HG03060 (cell line): ENCODE results near the gene SECTM1.

ENCODE experiments used
- ATAC-seq: cut with Tn5 transposase; IDR thresholded peaks from one replicate; pipeline ENCODE4 v1.9.1; 2021; ENCODE audit warnings: low read depth, moderate number of reproducible peaks; ENCODE audit not compliant: unreplicated experiment

SECTM1 gene

DNA sequence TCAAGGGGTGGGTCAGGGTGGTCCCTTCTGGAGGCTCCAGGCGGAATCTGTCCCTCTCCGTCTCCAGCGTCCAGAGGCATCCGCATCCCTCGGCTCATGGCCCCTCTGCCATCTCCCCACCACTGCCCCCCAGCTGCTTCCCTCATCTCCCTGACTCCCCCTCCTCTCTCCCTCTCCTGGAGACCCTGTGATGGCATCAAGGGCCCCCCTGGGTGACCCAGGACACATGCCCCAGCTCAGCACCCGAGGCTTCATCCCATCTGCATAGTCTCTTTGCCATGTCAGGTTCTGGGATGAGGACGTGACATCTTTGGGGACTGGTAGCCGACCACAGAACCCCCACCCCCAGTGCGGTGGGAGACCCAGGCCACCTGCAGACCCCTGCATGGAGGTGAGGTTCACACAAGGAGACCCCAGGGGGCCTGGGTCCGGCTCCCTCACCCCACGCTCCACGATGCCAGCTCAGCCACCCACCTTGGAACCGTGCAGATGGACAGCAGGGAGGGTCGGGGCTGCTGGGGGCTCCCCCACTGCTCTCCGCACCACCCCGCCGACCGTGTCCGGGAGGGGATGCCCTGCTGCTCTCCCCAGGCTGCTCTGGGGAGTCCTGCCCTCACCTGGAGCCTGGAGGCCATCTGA, 3.8 kb downstream of the SECTM1 start:
- no peak for ATAC-seq

DNA sequence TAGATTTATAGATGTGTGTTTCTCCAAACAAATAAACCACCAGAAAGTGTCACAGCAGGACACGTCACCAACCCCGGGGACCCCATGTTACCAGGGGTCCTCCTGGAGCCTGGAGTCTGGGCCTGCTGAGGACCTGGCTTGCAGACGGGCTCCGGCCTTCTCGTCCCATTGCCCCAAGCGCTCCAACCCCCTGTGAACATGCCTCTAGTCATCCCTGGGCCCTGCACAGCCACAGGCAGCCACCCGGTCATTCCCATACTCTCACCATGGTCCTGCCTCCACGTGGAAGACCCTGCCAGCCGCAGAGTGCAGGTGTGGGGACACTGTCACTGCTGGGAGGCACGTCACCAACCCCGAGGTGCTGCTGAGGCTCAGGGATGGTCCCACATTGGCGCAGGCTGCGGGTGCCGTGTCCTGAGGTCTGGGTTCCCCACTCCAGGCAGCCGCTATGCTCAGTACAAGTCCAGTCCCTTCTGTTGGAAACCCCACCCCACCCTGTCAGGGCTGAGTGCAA, 4.5 kb downstream of the SECTM1 start:
- ATAC-seq: no peak

DNA sequence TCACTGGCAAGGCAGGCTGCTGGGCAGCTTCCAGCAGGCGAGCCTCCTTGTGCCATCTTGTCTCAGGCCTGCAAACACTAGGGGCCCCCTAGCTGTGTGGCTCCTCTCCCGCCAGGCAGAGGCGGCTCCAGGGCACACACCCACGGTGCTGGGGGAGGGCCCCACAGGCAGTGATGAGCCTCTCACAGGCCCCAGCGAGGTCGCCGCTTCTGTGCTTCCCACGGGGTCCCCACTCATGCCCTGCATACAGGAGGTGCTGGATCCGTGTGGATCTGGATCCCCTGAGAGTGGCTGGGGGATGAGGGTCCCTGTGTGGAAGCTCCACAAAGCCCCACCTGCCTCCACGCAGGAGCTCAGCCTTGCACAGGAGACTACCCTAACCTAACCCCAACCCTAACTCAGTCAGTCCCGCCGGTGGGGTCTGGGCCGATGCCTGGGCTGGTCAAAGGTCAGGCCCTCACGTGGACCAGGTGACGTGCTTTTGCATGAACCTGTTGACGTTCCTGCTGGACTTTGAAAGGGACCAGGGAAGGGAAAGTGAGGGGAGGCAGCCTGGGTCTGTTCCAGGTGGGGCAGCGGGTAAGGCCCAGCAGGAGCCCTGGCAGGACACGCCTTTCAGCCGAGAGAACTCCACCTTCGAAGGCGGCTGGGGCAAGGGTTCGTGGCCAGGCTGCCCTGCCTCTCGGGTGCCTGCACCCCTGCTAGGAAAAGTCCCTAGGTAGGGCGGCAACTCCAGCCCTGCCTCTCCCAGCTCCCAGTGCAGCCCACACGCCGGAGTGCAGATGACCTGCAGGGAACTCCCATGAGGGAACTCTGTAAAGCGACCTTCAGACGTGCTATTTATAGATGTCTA, 5.2 kb downstream of the SECTM1 start:
- no peak for ATAC-seq

DNA sequence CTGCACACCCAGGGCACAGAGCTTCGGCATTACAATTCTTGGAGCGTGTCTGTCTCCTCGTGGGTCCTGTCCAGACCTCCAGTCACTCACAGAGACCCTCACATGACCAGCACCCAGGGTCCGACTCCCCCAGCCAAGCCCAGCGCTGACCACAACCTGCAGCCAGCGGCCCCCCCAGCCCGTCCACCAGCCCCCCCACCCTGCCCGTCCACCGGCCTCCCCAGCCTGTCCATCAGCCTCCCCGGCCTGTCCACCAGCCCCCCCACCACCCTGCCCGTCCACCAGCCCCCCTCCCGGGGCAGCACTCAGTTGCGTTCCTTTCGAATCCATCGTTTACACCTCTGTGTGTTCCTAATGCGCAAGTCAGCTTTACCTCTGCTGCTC, 5.8 kb downstream of the SECTM1 start:
- ATAC-seq: no peak

DNA sequence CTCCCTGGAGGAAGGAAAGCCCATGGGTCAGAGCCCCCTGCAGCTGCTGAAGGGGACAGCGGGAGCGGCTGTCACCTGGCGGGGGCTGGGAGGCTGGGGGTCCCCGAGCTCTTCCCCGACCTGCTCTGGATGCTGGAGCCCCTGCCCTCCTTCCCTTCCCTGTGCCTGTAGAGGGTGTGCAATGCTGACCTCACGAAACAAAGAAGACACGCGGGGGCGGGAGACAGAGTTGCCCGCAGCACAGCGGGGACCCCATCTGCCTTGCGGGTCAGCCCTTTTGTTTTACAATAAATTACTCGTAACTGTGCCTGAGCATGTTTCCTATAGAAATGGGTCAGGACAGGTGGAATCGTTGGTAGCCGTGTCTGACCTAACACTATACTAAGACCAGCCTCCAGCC, 6.3 kb downstream of the SECTM1 start:
- ATAC-seq: no peak

DNA sequence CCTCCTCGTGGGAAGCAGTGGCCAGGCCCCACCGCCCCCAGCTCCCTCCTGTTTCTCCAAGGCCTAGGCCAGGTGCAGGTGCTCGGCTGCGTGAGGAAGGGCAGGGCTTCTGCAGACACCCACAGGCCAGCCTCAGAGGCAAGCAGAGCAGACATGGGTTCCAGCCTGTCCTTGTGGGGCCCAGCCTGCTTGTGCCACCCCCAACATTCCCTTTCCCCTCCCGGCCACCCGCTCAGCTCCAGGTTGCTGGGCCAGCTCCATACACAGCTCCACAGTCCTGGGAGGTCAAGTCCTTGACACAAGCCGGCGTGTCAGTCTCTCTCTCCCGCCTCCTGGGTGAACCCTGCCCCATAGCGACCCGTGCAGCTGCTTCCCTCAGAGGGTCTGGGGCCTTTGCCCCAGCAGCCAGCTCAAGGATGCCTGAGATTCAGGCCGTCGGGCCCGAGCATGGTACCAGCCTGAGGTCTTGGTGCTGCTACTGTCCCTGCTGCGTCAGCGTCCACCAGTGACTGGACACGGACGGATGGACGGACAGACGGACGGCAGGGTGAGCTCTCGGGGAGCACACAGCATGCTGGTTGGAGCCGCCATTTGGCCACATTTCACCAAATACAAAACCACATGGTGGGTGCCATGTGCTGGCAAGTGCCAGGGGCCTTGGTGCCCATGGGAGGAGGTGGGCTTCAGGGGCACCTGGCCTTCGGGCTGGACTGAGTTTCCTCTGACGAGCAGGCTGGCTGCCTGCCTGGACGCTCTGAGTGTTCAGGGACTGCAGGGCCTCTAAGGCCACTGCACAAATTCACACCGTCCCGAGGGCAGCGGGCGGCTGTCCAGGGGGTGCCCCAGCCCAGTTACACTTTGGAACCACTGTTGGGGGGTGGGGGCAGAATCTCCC, 8.0 kb downstream of the SECTM1 start:
- ATAC-seq: no peak

DNA sequence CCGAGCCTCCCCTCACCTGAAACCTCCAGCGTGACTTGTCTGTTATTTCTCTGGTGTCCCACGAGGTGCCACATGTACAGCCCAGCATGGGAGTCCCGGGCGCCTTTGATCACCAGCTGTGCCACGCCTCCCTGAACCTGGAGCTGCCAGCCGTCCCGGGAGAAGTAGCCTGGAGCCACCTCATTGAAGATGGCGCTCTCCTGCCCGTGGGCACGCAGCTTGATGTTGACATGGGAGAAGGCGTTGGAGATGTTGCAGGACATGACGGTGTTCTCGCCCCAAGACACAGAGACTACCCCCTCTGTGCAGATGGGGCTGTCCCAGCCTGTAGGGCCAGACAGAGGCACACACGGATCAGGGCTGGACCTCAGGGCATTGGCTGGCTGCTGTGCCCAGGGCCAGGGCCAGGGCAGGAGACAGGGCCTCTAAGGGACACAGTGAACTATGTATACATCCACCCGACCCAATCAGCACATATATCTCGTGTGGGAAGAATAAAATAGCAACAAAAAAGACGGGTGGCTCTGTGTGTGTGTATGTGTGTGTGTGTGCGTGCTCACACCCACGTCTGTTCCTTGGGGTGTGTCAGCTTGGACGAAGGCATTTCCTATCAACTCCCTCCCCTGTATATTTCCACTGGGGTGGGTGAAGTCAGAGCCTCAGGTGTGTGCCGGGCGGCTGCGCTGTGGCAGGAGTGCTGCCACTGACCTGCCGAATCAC, 8.8 kb downstream of the SECTM1 start:
- no peak for ATAC-seq

DNA sequence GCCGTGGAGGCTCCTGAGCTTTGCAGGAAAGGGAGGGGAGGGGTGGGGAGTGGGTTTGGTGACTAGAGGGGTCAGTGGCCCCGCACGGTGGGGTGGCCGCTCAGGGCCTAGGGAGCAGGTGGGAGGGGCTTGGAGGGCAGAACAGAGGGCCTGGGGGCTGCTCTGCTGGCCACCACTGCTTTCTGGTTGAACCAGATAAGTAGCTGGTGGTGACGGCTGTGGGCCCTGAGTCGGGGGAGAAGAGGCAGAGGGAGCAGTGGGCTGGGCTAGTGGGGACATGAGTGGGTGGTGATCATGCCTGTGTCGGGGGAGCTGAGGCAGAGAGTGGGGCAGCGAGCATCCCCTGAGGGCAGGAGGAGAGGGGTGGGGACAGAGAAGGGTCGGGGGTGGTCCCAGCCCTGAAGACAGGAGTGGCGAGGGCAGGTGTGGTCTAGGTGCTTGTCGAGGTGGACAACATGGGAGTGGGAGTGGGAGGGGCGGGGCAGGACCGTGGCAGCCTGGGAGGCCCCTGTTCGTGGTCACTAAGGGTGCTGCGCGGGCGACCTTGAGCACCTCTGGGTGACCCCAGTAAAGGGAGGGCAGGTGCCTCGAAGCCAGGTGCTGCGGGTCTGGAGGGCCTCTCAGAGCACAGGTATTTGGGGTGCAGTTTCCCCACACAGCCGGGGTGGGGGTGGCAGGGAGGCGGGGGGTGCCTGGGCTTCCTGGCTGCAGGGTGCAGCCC, 9.9 kb downstream of the SECTM1 start:
- ATAC-seq: no peak

DNA sequence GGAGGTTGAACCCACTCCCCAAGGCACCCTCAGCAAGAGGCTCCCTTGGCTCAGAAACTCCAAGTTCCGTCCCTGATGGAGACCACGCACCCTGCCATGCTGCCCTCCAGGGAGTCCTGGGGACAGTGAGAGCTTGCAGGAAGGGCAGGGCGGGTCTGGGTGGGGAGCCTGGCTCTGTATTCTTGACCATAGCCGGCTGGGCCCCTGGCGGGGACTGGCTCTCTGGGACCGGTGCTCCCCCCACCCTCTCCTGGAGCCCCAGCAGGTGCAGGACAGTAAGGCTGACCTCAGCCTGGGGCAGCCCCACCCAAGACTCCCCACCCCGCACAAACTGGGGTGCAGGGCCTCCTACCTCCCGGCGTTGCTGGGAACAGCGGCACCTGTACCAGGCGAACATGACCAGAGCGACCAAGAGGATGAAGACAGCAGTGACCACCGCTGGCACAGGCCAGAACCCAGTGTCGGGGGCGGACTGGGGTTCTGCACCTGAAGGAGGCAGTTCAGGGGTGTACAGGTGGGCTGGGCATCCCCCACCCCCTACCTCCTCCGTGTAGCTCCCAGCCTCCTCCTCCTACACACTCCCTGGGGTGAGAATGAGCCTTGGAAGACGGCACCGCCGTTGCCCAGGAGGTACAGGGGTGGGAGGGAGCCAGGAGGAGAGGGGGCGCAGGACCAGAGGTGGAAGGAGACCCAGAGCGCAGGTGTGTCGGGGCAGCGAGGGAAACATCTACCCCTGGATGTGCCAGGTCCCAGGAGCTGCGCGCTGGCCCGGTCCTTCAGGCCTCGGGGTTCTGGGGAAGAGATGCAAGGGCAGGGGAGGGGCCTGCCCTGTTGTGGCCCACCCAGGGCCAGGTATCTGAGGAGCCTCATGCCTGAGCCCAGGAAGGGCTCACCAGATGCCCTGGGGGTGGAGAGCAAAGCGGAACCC, 10.8 kb downstream of the SECTM1 start:
- no peak for ATAC-seq

DNA sequence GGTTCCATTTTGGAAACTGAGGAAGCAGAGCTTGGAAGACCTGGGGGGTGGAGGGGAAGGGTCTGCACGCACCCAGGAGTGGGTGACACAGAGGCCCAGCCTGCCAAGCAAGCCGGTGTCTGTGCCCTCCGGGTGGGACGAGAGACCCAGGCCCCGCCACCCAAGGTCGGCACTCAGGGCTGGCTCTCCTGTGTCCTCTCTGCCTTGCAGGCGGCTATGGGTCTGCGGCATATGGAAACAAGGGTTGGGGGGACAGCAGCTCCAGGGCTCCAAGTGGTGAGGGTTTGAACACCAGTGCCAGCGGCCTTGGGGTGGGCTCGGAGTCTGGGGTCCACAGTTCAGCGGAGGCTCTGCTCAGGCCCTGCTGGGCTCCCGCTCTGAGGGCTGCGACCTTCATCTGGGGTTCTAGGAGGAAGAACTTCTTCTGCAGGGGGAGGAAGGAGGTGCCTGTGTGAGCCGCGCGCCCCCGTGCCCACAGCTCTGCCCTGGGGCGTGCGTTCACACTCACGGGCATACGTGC, 11.6 kb downstream of the SECTM1 start:
- no peak for ATAC-seq

DNA sequence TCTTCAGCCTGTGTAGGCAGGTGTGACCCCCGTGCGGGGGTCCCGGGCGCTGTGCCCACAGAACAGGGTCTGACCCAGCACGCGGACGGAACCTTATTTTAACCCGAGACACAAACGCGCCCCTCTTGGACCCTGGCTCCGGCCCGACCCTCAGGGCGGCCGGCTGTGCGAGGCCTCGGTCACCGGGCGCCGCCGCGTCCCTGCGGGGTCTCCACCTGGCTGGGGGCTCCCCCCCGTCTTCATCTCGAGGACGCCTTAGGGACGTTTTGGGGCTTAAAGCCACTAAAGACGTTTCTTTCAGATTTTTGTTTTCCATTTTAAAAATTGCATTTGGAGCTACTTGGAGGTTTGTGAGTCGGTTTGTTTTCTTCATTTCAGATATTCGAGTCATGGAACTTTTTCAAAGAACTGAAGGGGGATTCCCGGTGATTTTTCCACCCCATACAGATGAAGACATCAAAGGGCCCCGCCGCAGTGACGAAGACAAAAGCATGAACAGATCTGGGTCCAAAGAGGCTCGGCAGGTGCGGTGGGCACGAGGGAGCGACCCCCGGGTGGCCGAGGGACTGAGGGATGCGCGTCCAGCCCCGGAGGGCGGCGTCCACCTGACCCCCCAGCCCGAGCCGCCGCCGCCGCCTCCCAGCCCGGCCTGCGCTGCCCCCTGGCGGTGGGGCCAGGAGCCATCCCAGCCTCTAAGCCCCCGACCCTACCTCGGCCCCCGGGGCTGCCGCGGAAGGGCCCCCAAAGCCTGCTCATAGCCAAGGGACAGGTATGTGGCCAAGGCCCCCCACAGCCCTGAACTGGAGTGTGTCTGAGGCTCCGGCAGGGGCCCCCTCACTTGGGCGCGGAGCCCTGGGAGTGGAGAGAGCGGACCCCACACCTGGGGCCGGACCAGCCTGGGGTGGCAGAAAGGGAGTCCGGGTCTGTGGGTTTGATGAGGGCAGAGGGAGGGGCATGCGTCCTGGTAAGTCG, 12.3 kb downstream of the SECTM1 start:
- ATAC-seq: no peak

DNA sequence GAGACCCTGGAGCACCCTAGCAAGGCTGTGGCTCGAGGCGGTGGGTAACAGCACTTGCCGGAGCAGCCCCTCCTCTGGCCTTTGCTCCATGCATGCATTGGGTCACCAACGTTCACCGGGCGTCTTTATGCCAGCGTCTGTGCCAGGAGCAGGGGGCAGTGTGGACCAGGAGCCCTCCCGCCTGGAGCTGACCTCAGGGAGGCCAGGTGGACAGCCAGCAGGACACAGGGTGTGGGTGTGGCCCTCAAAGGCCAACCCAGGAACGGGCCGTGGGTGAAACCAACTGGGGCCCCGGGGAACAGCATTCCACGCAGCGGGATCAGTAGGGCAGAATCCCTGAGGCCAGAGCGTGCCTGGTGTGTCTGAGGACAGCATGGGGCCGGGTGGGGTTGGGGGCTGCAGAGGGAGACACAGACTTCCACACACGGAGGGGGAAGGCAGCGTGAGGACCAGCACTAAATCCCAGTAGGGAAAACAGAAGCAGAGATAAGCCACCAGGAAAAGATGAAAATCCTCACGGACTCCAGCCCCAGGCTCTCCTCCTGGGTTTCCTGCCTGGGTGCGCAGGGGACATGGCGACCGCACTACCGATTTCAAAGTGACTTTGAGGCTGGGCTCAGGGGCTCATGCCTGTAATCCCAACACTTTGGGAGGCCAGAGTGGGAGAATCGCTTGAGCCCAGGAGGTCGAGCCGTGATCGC, 13.3 kb downstream of the SECTM1 start:
- no peak for ATAC-seq

DNA sequence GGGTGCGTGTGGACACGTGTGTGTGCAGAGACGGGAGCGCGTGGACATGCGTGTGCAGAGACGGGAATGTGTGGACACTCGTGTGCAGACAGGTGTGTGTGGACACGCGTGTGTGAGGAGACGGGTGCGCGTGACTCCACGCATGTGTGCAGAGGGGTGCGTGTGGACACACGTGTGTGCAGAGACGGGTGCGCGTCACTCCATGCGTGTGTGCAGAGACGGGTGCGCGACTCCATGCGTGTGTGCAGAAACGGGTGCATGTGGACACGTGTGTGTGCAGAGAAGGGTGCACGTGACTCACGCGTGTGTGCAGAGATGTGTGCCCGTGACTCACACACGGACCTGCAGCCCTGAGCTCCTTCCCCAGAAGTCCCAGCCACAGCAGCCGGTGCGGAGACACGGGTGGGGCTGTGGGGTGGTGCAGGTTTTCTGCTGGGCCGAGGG, 13.9 kb downstream of the SECTM1 start:
- no peak for ATAC-seq

DNA sequence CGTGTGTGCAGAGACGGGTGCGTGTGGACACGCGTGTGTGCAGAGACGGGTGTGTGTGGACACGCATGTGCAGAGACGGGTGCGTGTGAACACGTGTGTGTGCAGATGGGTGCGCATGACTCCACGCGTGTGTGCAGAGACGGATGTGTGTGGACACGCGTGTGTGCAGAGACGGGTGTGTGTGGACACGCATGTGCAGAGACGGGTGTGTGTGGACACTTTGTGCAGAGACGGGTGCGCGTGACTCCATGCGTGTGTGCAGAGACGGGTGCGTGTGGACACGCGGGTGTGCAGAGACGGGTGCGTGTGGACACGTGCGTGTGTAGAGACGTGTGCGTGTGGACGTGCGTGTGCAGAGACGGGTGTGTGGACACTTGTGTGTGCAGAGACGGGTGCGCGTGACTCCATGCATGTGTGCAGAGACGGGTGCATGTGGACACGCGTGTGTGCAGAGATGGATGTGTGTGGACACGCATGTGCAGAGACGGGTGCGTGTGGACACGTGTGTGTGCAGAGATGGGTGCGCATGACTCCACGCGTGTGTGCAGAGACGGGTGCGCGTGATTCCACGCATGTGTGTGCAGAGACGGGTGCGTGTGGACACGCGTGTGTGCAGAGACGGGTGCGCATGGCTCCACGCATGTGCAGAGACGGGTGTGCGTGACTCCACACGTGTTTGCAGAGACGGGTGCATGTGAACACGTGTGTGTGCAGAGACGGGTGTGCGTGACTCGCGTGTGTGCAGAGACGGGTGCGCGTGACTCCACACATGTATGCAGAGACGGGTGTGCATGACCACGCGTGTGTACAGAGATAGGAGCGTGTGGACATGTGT, 14.6 kb downstream of the SECTM1 start:
- ATAC-seq: no peak

DNA sequence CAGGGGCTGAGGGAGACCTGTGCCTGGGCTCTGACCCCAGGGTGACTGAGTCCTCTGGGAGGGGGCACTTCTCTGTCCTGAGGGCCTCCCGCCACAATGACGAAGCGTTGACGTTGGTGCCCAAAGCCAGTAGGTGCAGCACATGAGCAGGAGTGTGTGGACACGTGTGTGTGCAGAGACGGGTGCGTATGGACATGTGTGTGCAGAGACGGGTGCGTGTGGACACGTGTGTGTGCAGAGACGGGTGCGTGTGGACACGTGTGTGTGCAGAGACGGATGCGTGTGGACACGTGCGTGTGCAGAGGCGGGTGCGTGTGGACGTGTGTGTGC, 15.4 kb downstream of the SECTM1 start:
- ATAC-seq: no peak
